ENCODE results near the gene MAGI2.

The MAGI2 gene

DNA sequence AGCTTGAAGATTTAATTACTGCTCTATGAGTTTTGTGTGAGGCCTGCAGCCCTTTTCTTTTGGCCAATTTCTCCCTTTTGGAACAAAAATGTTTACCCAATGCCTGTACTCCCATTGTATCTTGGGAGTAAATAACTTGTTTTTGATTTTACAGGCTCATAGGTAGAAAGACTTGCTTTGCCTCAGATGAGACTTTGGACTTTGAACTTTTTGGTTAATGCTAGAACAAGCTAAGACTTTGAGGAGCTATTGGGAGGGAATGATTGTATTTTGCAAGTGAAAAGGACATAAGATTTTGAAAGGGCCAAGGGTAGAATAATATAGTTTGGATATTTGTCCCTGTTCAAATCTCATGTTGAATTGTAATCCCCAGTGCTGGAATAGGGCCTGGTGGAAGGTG lies 152.0 kb downstream of the MAGI2 start:
- DNase-seq (ENCODE audit: low spot score): no peak

DNA sequence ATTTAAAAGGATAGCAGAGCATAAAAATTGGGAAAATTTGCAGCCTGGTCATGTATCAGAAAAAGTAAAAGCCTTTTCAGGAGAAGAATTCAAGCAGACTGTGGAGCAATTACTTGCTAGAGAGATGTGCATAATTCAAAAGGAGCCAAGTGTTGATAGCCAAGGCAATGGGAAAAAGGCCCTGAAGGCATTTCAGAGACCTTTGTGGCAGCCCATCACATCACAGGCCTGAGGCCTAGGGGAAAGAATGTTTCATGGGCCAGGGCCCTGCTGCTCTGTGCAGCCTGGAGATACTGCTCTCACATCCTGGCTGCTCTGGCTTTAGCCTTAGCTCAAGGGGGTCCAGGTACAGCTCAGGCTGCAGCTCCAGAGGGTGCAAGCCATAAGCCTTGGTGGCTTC lies 152.9 kb downstream of the MAGI2 start:
- no peak for DNase-seq (ENCODE audit: low spot score)

DNA sequence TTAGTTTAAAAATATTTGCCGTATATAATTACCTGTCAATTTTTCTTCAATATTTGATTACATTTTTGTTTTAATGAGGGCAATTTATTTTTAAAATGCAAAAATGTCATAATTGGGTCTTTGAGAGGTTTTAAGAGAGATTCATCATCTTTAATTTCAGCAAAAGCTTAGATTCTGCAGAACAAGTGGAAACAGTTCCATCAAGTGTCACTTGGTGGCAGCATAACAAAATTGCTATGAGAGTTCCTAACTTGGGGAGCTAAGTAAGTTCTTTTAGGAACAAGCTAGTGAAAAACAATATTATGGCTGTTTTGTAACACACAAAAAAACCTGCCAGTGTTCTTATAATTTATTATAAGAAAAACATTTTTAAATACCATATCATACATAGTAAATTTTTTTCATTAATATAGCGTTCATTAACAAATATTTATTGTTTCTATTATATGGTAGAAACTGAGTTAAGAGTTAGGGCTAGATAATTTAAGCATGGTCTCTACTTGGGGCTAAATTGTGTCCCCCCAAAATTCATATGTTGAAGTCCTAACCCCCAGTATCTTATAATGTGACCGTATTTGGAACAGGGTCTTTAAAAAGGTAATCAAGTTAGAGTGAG lies 155.2 kb downstream of the MAGI2 start:
- peak; percentile 49 for DNase-seq (ENCODE audit: low spot score)

DNA sequence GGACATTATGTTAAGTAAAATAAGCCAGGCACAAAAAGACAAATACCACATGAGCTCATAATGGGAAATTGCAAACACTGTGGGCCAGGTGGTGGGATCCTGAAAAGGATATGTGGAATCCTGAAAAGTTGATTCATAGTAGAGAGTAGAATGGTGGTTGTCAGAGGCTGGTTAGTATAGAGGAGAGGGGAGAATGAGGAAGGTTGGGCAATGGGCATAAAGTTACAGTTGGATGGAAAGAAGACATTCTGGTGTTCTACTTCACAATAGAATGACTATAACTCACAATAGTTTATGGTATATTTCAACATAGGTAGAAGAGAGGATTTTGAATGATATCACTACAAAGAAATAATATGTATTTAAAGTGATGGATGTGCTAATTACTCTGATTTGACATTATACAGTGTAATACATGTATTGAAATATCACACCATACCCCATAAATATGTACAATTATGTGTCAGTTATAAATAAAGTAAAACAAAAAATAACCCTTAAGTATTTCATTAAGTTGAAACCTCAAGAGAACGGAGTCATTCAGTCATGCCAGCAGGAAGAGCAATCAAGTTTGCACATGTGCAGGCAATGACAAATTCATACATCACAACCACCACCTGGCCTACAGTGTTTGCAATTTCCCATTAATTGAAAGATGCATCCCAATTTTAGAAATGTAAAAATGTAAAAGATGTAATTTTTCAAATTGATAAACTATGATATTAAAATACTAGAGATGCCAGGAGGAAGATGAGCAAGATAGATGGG lies 156.7 kb downstream of the MAGI2 start:
- DNase-seq (ENCODE audit: low spot score): no peak

DNA sequence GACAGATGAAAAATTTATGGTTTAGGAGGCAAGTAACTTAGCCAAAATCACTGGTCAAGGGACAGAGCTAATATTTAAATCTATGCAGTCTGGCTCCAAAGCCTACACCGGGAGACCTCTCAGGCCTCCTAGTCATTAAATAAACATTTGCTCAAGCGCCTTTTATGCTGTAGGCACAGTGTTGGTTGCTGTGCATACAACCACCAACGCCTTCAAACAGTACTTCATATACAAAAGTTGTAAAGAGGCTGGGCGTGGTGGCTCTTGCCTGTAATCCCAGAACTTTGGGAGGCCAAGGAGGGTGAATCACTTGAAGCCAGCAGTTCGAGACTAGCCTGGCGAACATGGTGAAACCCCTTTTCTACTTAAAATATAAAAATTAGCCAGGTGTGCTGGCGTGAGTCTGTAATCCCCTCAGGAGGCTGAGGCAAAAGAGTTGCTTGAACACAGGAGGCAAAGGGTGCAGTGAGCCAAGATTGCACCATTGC lies 159.8 kb downstream of the MAGI2 start:
- DNase-seq (ENCODE audit: low spot score): no peak

DNA sequence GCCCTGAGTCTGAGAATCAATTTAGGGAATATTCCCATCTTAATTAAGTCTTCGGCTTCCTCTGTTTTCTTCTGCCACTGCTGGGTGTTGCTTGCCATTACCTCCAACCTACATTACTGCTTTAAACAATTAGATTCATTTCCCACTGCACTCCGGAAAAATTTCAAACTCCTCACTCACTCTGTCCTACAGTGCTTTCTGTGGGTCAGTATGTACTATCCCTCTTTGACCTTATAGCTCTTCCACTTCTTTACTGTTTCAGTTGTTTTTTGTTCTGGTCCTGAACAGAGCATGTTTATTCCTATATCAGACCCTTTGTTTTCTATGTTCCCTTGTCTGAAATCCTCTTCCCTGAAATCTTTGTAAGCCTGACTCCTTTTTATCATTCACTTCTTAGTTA lies 160.6 kb downstream of the MAGI2 start:
- DNase-seq (ENCODE audit: low spot score): no peak

DNA sequence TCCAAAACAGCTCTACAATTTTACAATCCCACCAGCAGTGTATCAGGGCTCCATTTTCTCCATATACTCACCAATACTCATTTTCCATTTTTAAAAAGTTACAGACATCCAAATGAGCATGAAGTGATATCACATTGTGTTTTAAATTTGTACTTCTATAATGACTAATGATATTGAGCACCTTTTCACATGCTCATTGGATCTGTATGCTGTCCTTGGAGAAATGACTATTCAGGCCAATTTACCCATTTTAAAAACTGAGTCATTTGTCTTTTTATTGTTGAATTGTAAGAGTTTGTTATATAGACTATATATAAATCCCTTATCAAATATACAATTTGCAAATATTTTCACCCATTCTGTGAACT lies 162.0 kb downstream of the MAGI2 start:
- DNase-seq (ENCODE audit: low spot score): no peak

DNA sequence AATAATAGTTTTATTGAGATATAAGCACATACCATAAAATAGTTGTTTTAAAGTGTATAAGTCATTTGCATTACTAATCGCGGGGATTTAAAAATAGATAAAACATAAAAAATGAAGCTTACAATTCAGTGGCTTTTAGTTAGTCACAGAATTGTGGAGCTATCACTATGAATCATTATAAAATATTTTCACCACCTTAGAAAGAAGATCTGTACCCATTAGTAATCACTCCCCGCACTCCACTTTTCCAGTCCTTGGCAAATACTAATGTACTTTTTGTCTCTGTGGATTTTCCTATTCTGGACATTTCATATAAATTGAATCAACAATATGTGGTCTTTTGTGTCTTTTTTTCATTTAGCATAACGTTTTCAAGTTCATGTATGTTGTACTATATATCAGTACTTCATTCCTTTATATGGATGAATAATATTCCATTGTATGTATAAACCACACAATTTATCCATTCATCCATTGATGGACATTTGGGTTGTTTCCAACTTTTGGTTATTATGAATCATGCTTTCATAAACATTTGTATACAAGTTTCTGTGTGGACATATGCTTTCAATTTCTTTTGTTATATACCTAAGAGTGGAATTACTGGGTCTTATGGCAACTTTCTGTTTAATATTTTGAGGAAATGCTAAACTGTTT lies 162.5 kb downstream of the MAGI2 start:
- DNase-seq (ENCODE audit: low spot score): no peak

DNA sequence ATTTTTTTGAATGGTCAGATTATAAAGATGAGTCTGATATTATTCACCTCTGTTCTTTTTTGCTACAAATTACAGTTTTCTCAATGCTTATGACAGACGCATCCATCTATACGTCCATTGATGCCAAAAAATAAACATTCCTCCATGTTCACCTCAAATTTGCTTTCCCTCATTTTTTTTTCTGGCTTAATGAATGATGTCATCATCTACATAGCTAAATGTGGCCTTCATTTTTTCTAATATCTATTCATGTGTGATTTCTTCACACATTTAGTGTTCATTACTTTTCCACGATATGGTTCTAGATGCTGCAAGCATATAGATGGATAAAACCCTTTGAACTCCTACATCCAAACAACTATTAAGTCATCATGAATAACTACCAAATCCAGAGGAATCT lies 163.1 kb downstream of the MAGI2 start:
- DNase-seq (ENCODE audit: low spot score): no peak

DNA sequence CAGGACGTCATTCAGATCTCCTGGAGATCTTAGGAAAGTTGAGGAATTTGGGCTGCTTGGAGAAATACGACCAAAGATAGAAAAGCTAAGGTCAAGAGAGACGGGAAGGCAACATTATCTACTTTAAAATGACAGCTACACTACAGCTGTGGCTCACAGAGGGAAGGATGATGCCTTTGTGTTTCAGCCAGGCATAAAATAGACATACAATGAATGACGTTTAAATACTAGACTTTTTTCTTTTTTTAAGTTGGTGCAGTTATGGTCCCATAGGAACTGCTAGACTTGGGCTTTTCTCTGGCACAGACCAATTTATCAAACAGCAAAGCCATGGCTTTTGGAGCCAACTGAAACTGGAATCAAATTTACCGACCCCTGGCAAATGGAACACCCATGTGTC lies 164.8 kb downstream of the MAGI2 start:
- no peak for DNase-seq (ENCODE audit: low spot score)

DNA sequence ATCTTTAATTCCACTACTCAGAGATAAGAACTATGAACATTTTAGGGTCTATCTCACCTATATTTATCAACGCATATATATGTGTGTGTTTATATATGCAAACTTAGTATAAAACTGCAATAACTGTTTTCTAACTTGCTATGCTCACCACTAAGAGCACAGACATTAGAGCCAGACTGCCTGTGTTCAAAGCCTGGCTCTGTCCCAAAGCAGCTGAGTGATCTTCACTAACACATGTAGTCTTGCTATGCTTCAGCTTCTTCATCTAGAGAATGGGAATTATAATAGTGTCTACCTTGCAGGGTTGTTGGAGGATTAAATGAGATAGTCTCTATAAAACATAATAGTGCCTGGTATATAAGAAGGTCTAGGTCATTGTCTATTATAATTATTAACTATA lies 165.5 kb downstream of the MAGI2 start:
- DNase-seq (ENCODE audit: low spot score): no peak

DNA sequence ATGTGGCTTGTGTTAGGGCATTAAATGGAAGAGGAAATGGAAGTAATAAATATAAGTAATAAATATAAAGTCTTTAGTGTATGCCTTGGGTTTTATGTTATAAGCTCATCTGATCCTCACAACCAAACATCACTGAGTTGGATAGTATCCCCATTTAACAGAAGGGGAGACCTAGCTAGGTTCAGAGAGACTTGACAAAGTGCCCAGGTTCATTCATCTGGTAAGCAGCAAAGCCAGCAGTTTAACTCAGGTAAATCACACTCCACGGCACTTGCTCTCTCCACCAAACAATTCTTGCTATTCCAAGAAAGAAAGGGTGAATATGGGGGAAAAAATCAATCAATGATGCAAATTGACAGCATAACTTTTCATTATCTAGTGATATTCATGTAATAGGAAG lies 167.3 kb downstream of the MAGI2 start:
- no peak for DNase-seq (ENCODE audit: low spot score)

DNA sequence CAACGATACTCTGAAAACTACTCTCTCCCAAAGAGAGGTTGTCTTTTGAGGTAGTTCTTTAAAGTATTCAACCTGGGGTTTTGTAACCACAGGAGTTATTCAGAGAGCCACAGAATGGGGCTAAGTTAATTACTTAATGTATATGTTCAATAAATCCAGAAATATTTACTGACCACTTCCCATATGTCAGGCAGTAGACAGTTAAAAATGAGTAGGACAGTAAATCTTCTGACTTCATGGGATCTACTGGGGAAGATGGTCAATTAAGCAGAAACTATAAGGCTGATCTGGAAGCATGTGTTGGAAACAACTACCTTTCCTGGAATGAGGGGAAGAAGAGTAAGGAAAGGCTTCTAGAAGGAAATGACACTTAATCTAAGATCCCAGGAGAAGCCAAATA lies 167.7 kb downstream of the MAGI2 start:
- DNase-seq (ENCODE audit: low spot score): no peak

DNA sequence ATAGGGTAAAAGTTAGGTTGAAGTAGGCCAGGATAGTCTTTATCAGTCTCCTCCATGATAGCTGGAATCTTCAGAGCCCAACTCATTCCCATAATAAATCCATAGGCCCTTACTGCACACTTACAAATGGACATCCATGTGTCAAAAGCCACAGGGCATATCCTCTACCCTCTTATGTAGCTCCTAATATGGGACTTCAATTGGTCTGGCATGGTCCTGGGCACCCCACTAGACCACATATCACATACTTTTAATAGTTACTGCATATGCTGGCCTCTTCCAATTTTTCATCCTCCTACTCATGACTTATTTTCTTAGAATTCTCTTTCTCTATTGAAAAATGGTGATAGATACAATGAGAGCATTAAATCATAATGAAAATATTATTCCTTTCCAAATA lies 169.3 kb downstream of the MAGI2 start:
- DNase-seq (ENCODE audit: low spot score): no peak

DNA sequence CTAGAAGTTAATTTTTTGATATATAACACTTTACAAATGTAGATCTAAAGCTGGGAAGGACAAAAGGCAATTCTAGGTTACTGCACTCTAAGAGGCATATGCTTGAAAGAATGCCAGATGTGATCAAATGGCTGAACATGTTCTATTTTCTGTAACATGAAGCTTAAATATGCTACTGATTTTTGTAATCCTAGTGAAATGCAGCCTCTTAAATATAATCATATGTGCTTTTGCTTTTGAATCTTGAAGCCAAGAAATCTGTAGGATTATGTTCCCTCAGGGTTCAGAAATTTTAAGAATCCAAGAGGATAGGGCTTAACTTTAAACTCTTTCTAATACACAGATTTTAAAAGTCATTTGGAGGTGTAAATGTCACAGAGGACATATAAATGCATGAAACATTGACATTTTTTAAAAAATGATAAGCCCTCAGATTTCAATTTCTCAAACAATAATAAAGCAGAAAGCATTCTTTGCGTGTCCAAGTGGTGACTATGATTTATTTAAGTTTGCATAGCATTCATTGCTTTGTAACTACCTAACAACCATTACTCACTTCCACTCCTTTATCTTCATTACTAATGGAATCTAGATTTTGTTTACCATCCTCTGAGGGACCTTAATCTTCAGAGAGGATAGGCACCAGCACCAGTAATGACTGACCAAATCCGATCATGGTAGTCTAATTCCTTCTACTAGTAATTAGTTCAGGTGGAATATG lies 170.4 kb downstream of the MAGI2 start:
- DNase-seq (ENCODE audit: low spot score): peak; percentile 30

DNA sequence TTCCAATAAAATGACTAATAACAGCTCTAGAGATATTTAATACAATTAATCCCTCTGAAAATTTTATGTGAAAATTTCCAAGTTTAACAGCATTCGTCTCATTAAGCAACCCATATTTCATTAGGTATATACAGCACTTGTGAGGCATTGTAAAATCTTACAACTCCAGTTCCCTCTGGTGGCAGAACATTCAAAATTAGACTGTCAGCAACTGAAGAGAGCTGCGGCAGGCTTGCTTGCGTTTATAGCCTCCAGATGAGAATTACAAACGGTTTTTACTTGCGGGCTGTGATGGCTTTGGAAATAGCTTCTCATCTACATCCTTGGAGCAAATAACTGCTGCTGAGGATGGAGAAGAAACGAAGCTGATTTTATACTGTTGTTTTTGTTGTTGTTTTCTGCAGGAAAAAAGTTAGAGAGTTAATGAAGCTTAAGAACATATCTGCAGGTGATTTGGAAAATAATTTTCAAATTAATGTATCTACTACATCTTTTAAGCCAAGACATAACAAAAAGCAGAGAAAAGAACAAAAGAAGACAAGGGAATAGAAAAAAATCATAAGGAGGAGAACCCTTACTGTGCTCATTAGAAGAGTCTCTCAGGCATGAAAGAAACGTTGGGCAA lies 171.3 kb downstream of the MAGI2 start:
- DNase-seq (ENCODE audit: low spot score): peak; percentile 52

DNA sequence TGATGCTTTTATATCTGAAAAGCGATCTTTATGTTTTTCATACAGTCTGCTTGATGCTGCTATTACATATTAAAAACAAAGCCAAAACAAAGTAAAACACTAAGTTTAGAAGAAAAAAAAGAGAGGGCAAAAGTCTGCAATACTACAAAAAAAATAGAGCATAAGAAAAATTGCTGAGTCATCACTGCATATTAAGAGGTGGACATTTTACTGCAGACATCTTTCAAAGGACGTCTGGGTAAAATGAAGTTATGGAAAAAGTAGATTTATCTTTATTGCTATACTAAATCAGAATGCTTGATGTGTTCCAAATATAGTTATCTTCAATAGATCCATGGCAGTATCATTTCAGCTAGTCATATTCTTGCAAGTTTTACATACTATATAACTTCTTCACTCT lies 172.0 kb downstream of the MAGI2 start:
- DNase-seq (ENCODE audit: low spot score): no peak

DNA sequence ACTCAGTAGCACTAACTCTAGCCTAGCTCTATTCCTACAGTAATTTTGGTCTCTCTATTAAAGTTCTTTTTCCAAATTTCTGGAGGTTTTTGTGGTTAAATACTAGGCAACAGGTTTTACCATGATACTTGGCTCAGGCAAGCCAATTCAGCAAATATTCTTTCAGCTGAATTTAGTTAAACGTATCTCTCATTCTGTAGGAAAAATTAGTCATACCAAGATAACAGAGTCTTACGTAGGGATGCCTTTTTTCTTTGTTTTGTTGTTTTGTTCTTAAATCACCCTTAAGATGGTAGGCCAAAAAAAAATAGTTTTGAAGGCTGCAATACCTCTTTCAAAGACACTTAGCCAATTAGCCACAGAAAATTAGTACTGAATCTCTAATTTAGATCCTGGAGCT lies 180.5 kb downstream of the MAGI2 start:
- no peak for DNase-seq (ENCODE audit: low spot score)

DNA sequence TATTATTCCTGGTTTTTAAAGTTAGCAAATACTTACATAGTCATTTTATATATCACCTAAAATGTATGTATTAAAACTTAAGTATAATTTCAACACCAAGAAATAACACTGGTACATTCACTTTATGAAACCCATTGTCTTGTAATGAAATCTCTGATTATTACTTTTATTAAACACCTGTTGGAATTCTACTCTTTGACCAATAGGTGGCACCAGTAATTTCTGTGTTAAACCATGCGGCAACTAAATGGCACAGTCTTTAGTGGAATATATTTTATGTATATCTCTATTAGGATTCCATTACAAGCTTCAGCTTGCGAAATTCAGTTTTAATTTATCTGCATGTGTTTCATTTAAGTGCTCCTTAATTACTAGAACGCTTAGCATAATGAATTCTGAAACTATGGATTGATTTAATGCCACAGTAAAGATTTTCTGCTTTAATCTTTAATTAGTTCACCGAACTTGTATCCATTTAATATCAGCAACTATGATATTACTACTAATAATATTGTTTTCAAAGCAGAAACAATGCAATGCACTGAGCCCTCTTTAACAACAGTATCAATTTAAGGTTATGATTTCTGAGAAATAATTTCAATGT lies 181.3 kb downstream of the MAGI2 start:
- peak; percentile 41 for DNase-seq (ENCODE audit: low spot score)

DNA sequence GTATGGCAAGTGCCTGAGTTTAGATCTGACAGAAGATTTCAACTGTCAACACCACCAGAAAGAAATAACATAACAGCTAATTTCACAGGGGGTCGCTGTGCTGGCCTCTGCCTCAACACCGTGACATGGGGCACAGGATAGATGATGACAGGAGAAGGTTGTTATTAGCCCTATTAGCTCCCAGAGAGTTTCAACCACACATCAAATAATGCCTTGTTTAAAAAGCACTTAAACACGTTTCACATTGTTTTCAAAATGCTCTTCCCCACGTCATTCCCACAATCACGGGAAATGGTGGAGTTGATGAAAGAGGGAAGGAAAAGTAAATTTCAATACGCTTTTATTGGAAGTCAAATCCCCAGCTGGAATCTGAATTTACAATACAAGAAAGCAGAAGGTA lies 184.7 kb downstream of the MAGI2 start:
- no peak for DNase-seq (ENCODE audit: low spot score)

DNA sequence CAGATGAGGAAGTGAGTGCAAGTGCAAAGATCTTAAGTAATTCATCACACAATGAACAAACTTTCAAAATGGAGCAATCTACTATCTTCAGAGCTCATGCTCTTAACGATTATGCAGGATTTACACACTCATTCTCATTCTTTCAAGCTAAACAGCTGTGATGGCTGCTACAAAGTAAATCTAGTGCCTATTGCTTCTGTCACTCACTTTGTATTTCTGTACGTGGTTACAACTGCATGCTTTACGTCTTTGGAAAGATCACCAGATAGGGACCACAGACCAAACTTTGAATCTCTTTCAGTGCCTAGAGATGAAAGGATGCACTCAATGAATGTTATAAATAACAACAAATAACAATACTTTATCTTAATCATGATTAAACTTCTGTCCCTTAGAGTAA lies 194.6 kb downstream of the MAGI2 start:
- DNase-seq (ENCODE audit: low spot score): no peak

DNA sequence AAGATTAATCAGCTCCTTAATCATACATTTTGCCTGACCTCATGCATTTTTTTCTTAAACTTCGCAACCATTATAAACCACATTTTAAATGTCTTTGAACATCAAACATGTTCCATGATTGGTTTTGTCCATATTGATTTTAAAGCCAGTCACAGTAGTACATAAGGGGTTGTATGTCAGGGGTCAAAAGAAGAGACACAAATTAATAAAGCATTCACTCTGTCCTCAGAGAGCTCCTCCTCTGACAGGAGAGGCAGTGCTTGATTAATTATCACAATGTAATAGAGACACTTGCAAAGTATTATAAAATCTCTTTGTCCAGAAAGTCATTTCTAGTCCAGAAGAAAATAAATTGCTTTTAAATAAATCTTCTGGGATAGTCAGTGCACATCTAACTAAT lies 195.5 kb downstream of the MAGI2 start:
- DNase-seq (ENCODE audit: low spot score): no peak
